Heart right ventricle (tissue), 16 donors: Measurements from ENCODE around the gene AQP9. TPM values are rescaled to one million over a fixed set of nuclear protein-coding genes. Genes with fewer than 3 reads are reported as not detected.

Experiments
- ATAC-seq, 8 donors: fragments of 200-7000 bp; cut with Tn5 transposase; one replicate each; pipeline ENCODE4 v1.9.1; 2020; ENCODE audit warnings: mild to moderate bottlenecking in 8 of 8, moderate library complexity in 8 of 8, moderate number of reproducible peaks in 1 of 8
- DNase-seq, 2 donors: peaks; one replicate each; pipeline ENCODE4 v3.0.0-alpha.2; 2020
- H3K27ac ChIP-seq, 10 donors: fragments of 200-600 bp; sonication (generic) in 2 of 10; one replicate each; pipeline versions ENCODE4 v1.5.0 to v1.8.0; 2020 to 2022; ENCODE audit warnings: mild to moderate bottlenecking in 3 of 10
- H3K27me3 ChIP-seq, 7 donors: fragments of 200-600 bp; one replicate each; pipeline ENCODE4 v1.8.0; 2021 to 2022; ENCODE audit warnings: mild to moderate bottlenecking in 2 of 7
- H3K36me3 ChIP-seq, 9 donors: fragments of 200-600 bp; sonication (generic) in 1 of 9; one replicate each; pipeline versions ENCODE4 v1.5.0 to v1.8.0; 2020 to 2022; ENCODE audit warnings: mild to moderate bottlenecking in 2 of 9
- H3K4me1 ChIP-seq, 9 donors: fragments of 200-600 bp; sonication (generic) in 1 of 9; one replicate each; pipeline versions ENCODE4 v1.5.0 to v1.8.0; 2020 to 2022; ENCODE audit warnings: mild to moderate bottlenecking in 4 of 9
- H3K4me3 ChIP-seq, 10 donors: fragments of 200-600 bp; sonication (generic) in 2 of 10; one replicate each; pipeline versions ENCODE4 v1.5.0 to v1.8.0; 2020 to 2022; ENCODE audit warnings: mild to moderate bottlenecking in 7 of 10, moderate library complexity in 2 of 10
- H3K9me3 ChIP-seq, 11 donors: fragments of 200-600 bp in 10 of 11; sonication (generic) in 2 of 11; one replicate each; pipeline versions ENCODE4 v1.5.0 to v1.8.0; 2013 to 2022; ENCODE audit warnings: mild to moderate bottlenecking in 2 of 11, control low read depth in 1 of 11, moderate library complexity in 1 of 11
- CTCF ChIP-seq, 9 donors: fragments of 200-600 bp; sonication (generic) in 2 of 9; IDR thresholded peaks; one replicate each; pipeline versions ENCODE4 v1.5.0 to v1.8.0; 2021 to 2022; ENCODE audit warnings: antibody characterized with exemption in 9 of 9, mild to moderate bottlenecking in 5 of 9, moderate library complexity in 1 of 9
- WGBS, 2 donors: extraction: QIAGEN DNeasy Blood & Tissue Kit; methylation state at CpG; one replicate each; pipeline ENCODE4 v1.1.7; 2013; ENCODE audit warnings: inconsistent platforms in 1 of 2; 5-methylcytosine and 5-hydroxymethylcytosine counted together
- intact Hi-C, 10 donors: fragments of 100-400 bp; cut with DNase I; formaldehyde crosslinking; loops; one replicate each; pipeline versions ENCODE4 v1.11.1 to v1.14.2; 2022
- polyA plus RNA-seq, 2 donors: library from polyadenylated mRNA; stranded (reverse); fragments of 200-250 nt; gene quantifications; one replicate each; pipeline ENCODE4 v1.2.3, GENCODE V29; 2013
- total RNA-seq, 10 donors: library from RNA; stranded (reverse); fragmentation: NEBNext Ultra II Directional in 3 of 10; extraction: Animal tissue kit (Norgen Biotek cat#: 25700) in 3 of 10; gene quantifications; one replicate each; pipeline versions ENCODE4 v1.2.1 to v1.2.4, GENCODE V29; 2021 to 2023
- donor health status: Arrhythmogenic right ventricular cardiomyopathy.
- donor health status: ischemic (EF 13 %, LVEDD 7.1; RV severe dilation, severe dysfunction).
- donor health status: healthy with polysubstance abuse.
- donor health status: DM: no; HTN: yes; CAD: no.
- donor health status: DM: no; HTN: no; CAD: no.
- donor health status: ischemic (EF 25% LVEDD 6.9; RV normal size, moderate dysfunction).
- donor health status: ischemic (EF 25% LVEDD 5.7; RV mildly dilated, moderate dysfunction).
- donor health status: healthy.
- donor health status: DM: yes; HTN: yes; CAD: no.
- donor health status: Ischemic cardiomyopathy.
- donor health status: ischemic (EF 35%, LVEDD 5.7; RV mildly dilated, moderate dysfunction).
- donor health status: nonischemic (EF 11% LVEDD 7.7; RV severe dilation, severe dysfunction).
- donor health status: DM: yes; HTN: yes; CAD: no.
- donor health status: PGD.
- donor health status: ischemic (EF 29% LVEDD 5.4; RV normal size, mild dysfunction).
- donor health status: nonischemic (EF 23%, LVEDD 6.1; RV moderate dilation, normal function).

AQP9 gene
- total and polyA plus RNA-seq, 12 donors, result 0.42 to 3.3 (median 0.87) TPM; not detected in 1

- Histone ChIP-seq H3K4me1 (no peaks in the 10 kb centered on the region), H3K27ac (no peak overlapping the region), H3K4me3 (no peak overlapping the region), H3K36me3 (no peaks in the 10 kb centered on the region), H3K9me3 (no peaks in the 10 kb centered on the region), H3K27me3 (peaks cover 0 to 13% (median 3%) of the 10 kb centered on the region in 7 donors)
- no peak for DNase-seq
- ATAC-seq, result no peak
- no peak for TF ChIP-seq CTCF (IDR thresholded peaks at IDR 0.05)
- intact Hi-C loops, result loop anchor here in 4 of 10 donors (5.0 to 10.0 kb wide), 3 partner anchors 54 to 67 kb away; no protein-coding TSS in a partner anchor
- 78 to 86% methylated on average over 5 of the region's 5 CpGs for WGBS, 2 donors
Measured at GRCh38 chr15:58118272-58118671, 19.9 kb upstream of the AQP9 start.

DNA sequence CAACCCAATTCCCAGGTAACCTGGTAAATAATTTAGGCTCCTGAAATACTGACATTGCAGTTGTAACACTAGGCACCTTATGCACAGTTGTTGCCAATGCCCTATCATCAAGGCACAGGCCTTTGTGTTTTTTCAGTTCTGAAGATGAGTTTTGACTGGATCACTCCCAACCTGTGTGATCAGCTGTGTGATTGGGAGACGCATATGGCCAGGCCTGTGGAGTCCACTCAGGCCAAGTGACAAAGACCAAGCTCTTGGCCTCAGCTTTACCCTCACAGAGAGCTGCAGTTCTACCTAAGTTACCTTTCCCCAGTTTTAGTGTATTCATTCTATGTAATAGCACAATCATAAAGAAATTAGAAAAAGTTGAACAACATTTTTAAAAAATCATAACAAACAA is 19.2 kb upstream of the AQP9 start:
- intact Hi-C loops, result loop anchor here in 4 of 10 donors (5.0 to 10.0 kb wide), 3 partner anchors 53 to 66 kb away; no protein-coding TSS in a partner anchor
- no peaks in the 10 kb centered on the region for H3K9me3 ChIP-seq
- H3K4me3 ChIP-seq, result no peak overlapping the region
- DNase-seq (no peak), ATAC-seq (no peak)
- peaks cover 0 to 13% (median 0%) of the 10 kb centered on the region in 7 donors for H3K27me3 ChIP-seq
- H3K27ac ChIP-seq, result no peak overlapping the region
- no peaks in the 10 kb centered on the region for H3K4me1 ChIP-seq
- 82 to 92% methylated on average over 1 of the region's 1 CpG for WGBS, 2 donors
- no peaks in the 10 kb centered on the region for H3K36me3 ChIP-seq
- TF ChIP-seq CTCF (IDR thresholded peaks at IDR 0.05), result no peak

- no peaks in the 10 kb centered on the region for H3K36me3 ChIP-seq
- no peak for ATAC-seq
- no peak for DNase-seq
- WGBS, 2 donors, result 86 to 96% methylated on average over 1 of the region's 1 CpG
- no peaks in the 10 kb centered on the region for H3K4me1 ChIP-seq
- no peak overlapping the region for H3K4me3 ChIP-seq
- no peaks in the 10 kb centered on the region for H3K27me3 ChIP-seq
- no peak for TF ChIP-seq CTCF (IDR thresholded peaks at IDR 0.05)
- intact Hi-C loops, result no loop called here
- no peak overlapping the region for H3K27ac ChIP-seq
- H3K9me3 ChIP-seq, result peaks cover 0 to 14% (median 8%) of the 10 kb centered on the region in 11 donors
Measured at GRCh38 chr15:58124585-58124984, 13.6 kb upstream of the AQP9 start.

GRCh38 chr15:58125333-58125732 is 12.8 kb upstream of the AQP9 start:
- H3K27me3 ChIP-seq, result no peaks in the 10 kb centered on the region
- H3K4me1 ChIP-seq, result no peaks in the 10 kb centered on the region
- H3K9me3 ChIP-seq, result peaks cover 0 to 14% (median 8%) of the 10 kb centered on the region in 11 donors
- no peak for ATAC-seq
- no peak for TF ChIP-seq CTCF (IDR thresholded peaks at IDR 0.05)
- no peak overlapping the region for H3K4me3 ChIP-seq
- DNase-seq, result no peak
- intact Hi-C loops, result no loop called here
- no peaks in the 10 kb centered on the region for H3K36me3 ChIP-seq
- no peak overlapping the region for H3K27ac ChIP-seq
